Measurements from ENCODE around the gene C1QC. TPM values are rescaled to one million over a fixed set of nuclear protein-coding genes. Genes with fewer than 3 reads are reported as not detected.

The C1QC gene
- total RNA-seq, 5 donors from 2014 or later (not counting 1 experiment from before 2014, with no cell fraction given): 0.62 to 1.9 (median 0.96) TPM; not detected in 2

- H3K36me3 ChIP-seq (ENCODE audit: control insufficient read depth in 2 of 2, extremely low read depth in 1 of 2, insufficient read depth in 1 of 2, low read length in 1 of 2): no peaks in the 10 kb centered on the region
- H3K4me1 ChIP-seq (ENCODE audit: control insufficient read depth in 1 of 2, extremely low read depth in 1 of 2, insufficient read depth in 2 of 2, low read length in 2 of 2): peaks cover 0 to 3% of the 10 kb centered on the region in 2 experiments
- ATAC-seq (replicated peaks in 1 of 4): no peak
- 50% methylated on average over 4 of the region's 5 CpGs for WGBS (ENCODE audit: insufficient coverage)
- Mint-ChIP-seq H3K4me1 (no peaks in the 10 kb centered on the region), H3K4me3 (no peak within 1 kb of the TSS), H3K27ac (no peak within 1 kb of the TSS), H3K9me3 (no peaks in the 10 kb centered on the region), H3K36me3 (no peaks in the 10 kb centered on the region), H3K27me3 (peaks cover 24 to 27% of the 10 kb centered on the region in 2 donors)
- no peak within 1 kb of the TSS for H3K4me3 ChIP-seq (ENCODE audit: control insufficient read depth in 1 of 2, extremely low read depth in 1 of 2, low read length in 1 of 2)
- CTCF ChIA-PET: no interaction called here
- DNase-seq: no peak
- H3K27me3 ChIP-seq (replicated peaks in 1 of 2; ENCODE audit: control insufficient read depth in 2 of 2, extremely low read depth in 1 of 2, insufficient read depth in 2 of 2, low read length in 1 of 2): peaks cover under 1 to 53% of the 10 kb centered on the region in 2 experiments
- no peaks in the 10 kb centered on the region for H3K9me3 ChIP-seq
- no peak within 1 kb of the TSS for H3K27ac ChIP-seq (ENCODE audit: low read length)
- POLR2A ChIA-PET: no interaction called here
These were observed 7.1 kb upstream of the C1QC start, which contains the start of gene C1QA for GRCh38 chr1:22636353-22636752. Gene C1QA, plus strand, starts transcription at chr1:22636628. Its CDS starts 989 bp downstream, at chr1:22637617.

DNA sequence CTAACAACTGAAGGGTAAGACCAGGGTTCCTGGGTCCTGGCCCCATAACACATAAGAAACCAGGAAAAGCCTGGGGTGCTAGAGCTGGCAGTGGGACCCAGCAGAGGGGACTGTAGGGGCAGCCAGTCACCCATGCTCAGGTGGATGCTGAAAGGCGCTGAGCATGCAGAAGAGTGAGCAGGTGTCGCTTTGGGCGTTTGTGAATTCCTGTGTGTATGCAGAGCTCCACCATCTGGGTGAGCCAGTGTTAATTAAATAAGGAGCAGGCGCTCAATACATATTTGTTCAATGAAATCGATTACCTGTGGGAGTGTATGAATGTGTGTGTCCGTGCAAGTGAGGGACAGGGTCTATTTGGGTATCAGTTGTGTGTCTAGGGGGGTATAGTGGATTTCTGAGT is 6.5 kb upstream of the C1QC start:
- no peaks in the 10 kb centered on the region for H3K36me3 ChIP-seq (ENCODE audit: control insufficient read depth in 2 of 2, extremely low read depth in 1 of 2, insufficient read depth in 1 of 2, low read length in 1 of 2)
- no peak overlapping the region for H3K4me3 ChIP-seq (ENCODE audit: control insufficient read depth in 1 of 2, extremely low read depth in 1 of 2, low read length in 1 of 2)
- Mint-ChIP-seq H3K4me3 (no peak overlapping the region), H3K36me3 (no peaks in the 10 kb centered on the region), H3K27ac (no peak overlapping the region), H3K4me1 (no peaks in the 10 kb centered on the region), H3K27me3 (peaks cover 22 to 28% of the 10 kb centered on the region in 2 donors), H3K9me3 (no peaks in the 10 kb centered on the region)
- ChIA-PET CTCF (no interaction called here), POLR2A (no interaction called here)
- peaks cover 0 to 6% of the 10 kb centered on the region in 2 experiments for H3K4me1 ChIP-seq (ENCODE audit: control insufficient read depth in 1 of 2, extremely low read depth in 1 of 2, insufficient read depth in 2 of 2, low read length in 2 of 2)
- no peak overlapping the region for H3K27ac ChIP-seq (ENCODE audit: low read length)
- WGBS (ENCODE audit: insufficient coverage): 84% methylated on average over 6 of the region's 6 CpGs
- ATAC-seq (replicated peaks in 1 of 4) (no peak), DNase-seq (no peak)
- peaks cover 0 to 58% of the 10 kb centered on the region in 2 experiments for H3K27me3 ChIP-seq (replicated peaks in 1 of 2; ENCODE audit: control insufficient read depth in 2 of 2, extremely low read depth in 1 of 2, insufficient read depth in 2 of 2, low read length in 1 of 2)
- H3K9me3 ChIP-seq: no peaks in the 10 kb centered on the region

GRCh38 chr1:22637907-22638445 is 5.5 kb upstream of the C1QC start:
- peaks cover 18 to 30% of the 10 kb centered on the region in 2 donors for H3K27me3 Mint-ChIP-seq
- DNase-seq (no peak), ATAC-seq (replicated peaks in 1 of 4) (no peak)
- POLR2A ChIA-PET: no interaction called here
- H3K9me3 Mint-ChIP-seq: no peaks in the 10 kb centered on the region
- Histone ChIP-seq H3K36me3 (ENCODE audit: control insufficient read depth in 2 of 2, extremely low read depth in 1 of 2, insufficient read depth in 1 of 2, low read length in 1 of 2) (no peaks in the 10 kb centered on the region), H3K27me3 (replicated peaks in 1 of 2; ENCODE audit: control insufficient read depth in 2 of 2, extremely low read depth in 1 of 2, insufficient read depth in 2 of 2, low read length in 1 of 2) (peaks cover 0 to 66% of the 10 kb centered on the region in 2 experiments), H3K4me1 (ENCODE audit: control insufficient read depth in 1 of 2, extremely low read depth in 1 of 2, insufficient read depth in 2 of 2, low read length in 2 of 2) (peaks cover 0 to 9% of the 10 kb centered on the region in 2 experiments), H3K27ac (ENCODE audit: low read length) (no peak overlapping the region), H3K4me3 (ENCODE audit: control insufficient read depth in 1 of 2, extremely low read depth in 1 of 2, low read length in 1 of 2) (no peak overlapping the region), H3K9me3 (no peaks in the 10 kb centered on the region)
- no peaks in the 10 kb centered on the region for H3K4me1 Mint-ChIP-seq
- WGBS (ENCODE audit: insufficient coverage): 63% methylated on average over 3 of the region's 3 CpGs
- CTCF ChIA-PET: no interaction called here
- no peak overlapping the region for H3K27ac Mint-ChIP-seq
- no peak overlapping the region for H3K4me3 Mint-ChIP-seq
- H3K36me3 Mint-ChIP-seq: no peaks in the 10 kb centered on the region

DNA sequence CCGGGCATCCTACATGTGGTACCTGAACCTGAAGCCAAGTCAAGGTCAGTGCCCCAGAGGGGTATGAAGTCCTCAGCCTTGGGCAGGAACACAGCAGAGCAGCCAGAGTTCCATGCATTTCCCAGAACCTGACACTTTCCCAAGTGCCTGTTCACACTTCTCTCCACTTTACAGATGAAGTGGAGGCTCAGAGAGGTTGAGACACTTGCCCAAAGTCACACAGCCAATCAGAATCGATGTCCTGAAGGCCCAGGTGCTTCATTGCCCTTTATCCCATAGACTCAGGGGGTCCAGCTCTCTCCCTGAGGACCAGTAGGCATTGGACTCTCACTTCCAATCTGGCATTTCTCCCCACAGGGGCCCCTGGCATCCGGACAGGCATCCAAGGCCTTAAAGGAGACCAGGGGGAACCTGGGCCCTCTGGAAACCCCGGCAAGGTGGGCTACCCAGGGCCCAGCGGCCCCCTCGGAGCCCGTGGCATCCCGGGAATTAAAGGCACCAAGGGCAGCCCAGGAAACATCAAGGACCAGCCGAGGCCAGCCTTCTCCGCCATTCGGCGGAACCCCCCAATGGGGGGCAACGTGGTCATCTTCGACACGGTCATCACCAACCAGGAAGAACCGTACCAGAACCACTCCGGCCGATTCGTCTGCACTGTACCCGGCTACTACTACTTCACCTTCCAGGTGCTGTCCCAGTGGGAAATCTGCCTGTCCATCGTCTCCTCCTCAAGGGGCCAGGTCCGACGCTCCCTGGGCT is 4.8 kb upstream of the C1QC start:
- Histone ChIP-seq H3K36me3 (ENCODE audit: control insufficient read depth in 2 of 2, extremely low read depth in 1 of 2, insufficient read depth in 1 of 2, low read length in 1 of 2) (no peaks in the 10 kb centered on the region), H3K9me3 (no peaks in the 10 kb centered on the region), H3K4me3 (ENCODE audit: control insufficient read depth in 1 of 2, extremely low read depth in 1 of 2, low read length in 1 of 2) (no peak overlapping the region), H3K27ac (ENCODE audit: low read length) (no peak overlapping the region), H3K4me1 (ENCODE audit: control insufficient read depth in 1 of 2, extremely low read depth in 1 of 2, insufficient read depth in 2 of 2, low read length in 2 of 2) (peaks cover 0 to 6% of the 10 kb centered on the region in 2 experiments), H3K27me3 (replicated peaks in 1 of 2; ENCODE audit: control insufficient read depth in 2 of 2, extremely low read depth in 1 of 2, insufficient read depth in 2 of 2, low read length in 1 of 2) (peaks cover 0 to 62% of the 10 kb centered on the region in 2 experiments)
- POLR2A ChIA-PET: no interaction called here
- H3K27me3 Mint-ChIP-seq: peaks cover 18 to 31% of the 10 kb centered on the region in 2 donors
- CTCF ChIA-PET: no interaction called here
- WGBS (ENCODE audit: insufficient coverage): 86% methylated on average over 19 of the region's 23 CpGs
- no peaks in the 10 kb centered on the region for H3K9me3 Mint-ChIP-seq
- no peak overlapping the region for H3K27ac Mint-ChIP-seq
- no peak overlapping the region for H3K4me3 Mint-ChIP-seq
- no peaks in the 10 kb centered on the region for H3K36me3 Mint-ChIP-seq
- ATAC-seq (replicated peaks in 1 of 4) (no peak), DNase-seq (no peak)
- H3K4me1 Mint-ChIP-seq: no peaks in the 10 kb centered on the region

GRCh38 chr1:22639286-22639685 is 4.1 kb upstream of the C1QC start:
- H3K27ac Mint-ChIP-seq: no peak overlapping the region
- no peak overlapping the region for H3K4me3 Mint-ChIP-seq
- H3K27me3 ChIP-seq (replicated peaks in 1 of 2; ENCODE audit: control insufficient read depth in 2 of 2, extremely low read depth in 1 of 2, insufficient read depth in 2 of 2, low read length in 1 of 2): peaks cover 0 to 64% of the 10 kb centered on the region in 2 experiments
- H3K9me3 ChIP-seq: no peaks in the 10 kb centered on the region
- no peaks in the 10 kb centered on the region for H3K4me1 Mint-ChIP-seq
- no peaks in the 10 kb centered on the region for H3K9me3 Mint-ChIP-seq
- no peaks in the 10 kb centered on the region for H3K36me3 Mint-ChIP-seq
- H3K36me3 ChIP-seq (ENCODE audit: control insufficient read depth in 2 of 2, extremely low read depth in 1 of 2, insufficient read depth in 1 of 2, low read length in 1 of 2): no peaks in the 10 kb centered on the region
- ChIA-PET CTCF (interaction anchor here in 1 of 2 donors (0.7 kb wide), 1 partner anchor 1591 kb away, joined by 3 read pairs; no protein-coding TSS in a partner anchor), POLR2A (no interaction called here)
- ATAC-seq (replicated peaks in 1 of 4) (no peak), DNase-seq (no peak)
- H3K27me3 Mint-ChIP-seq: peaks cover 18 to 28% of the 10 kb centered on the region in 2 donors
- H3K4me1 ChIP-seq (ENCODE audit: control insufficient read depth in 1 of 2, extremely low read depth in 1 of 2, insufficient read depth in 2 of 2, low read length in 2 of 2): peaks cover 0 to 6% of the 10 kb centered on the region in 2 experiments
- H3K27ac ChIP-seq (ENCODE audit: low read length): no peak overlapping the region
- H3K4me3 ChIP-seq (ENCODE audit: control insufficient read depth in 1 of 2, extremely low read depth in 1 of 2, low read length in 1 of 2): no peak overlapping the region
- 32% methylated on average over 5 of the region's 8 CpGs for WGBS (ENCODE audit: insufficient coverage)

DNA sequence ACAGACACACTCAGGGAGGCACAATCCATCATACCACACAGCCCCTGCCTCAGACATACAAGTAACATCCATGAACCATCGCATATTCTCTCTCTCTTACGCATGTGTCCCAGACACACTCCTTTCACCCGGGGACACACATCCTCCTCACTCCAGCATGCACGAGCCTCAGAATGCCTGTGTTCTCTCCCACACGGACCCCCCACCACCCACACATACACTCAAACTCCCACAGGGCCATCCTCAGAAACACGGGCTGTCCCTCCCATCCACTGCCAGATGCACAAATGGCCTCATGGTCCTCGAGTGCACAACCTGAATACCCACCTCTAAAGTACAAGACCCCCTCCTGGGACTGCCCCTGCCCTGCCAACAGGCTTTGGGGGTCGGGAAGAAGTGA is 2.2 kb upstream of the C1QC start:
- Histone ChIP-seq H3K4me3 (ENCODE audit: control insufficient read depth in 1 of 2, extremely low read depth in 1 of 2, low read length in 1 of 2) (no peak overlapping the region), H3K27me3 (replicated peaks in 1 of 2; ENCODE audit: control insufficient read depth in 2 of 2, extremely low read depth in 1 of 2, insufficient read depth in 2 of 2, low read length in 1 of 2) (peaks cover 0 to 65% of the 10 kb centered on the region in 2 experiments), H3K9me3 (no peaks in the 10 kb centered on the region), H3K36me3 (ENCODE audit: control insufficient read depth in 2 of 2, extremely low read depth in 1 of 2, insufficient read depth in 1 of 2, low read length in 1 of 2) (no peaks in the 10 kb centered on the region), H3K4me1 (ENCODE audit: control insufficient read depth in 1 of 2, extremely low read depth in 1 of 2, insufficient read depth in 2 of 2, low read length in 2 of 2) (peaks cover 0 to 6% of the 10 kb centered on the region in 2 experiments), H3K27ac (ENCODE audit: low read length) (no peak overlapping the region)
- no peak for DNase-seq
- Mint-ChIP-seq H3K27ac (no peak overlapping the region), H3K4me1 (no peaks in the 10 kb centered on the region), H3K36me3 (no peaks in the 10 kb centered on the region), H3K27me3 (peaks cover 28 to 33% of the 10 kb centered on the region in 2 donors), H3K4me3 (no peak overlapping the region), H3K9me3 (no peaks in the 10 kb centered on the region)
- ATAC-seq (replicated peaks in 1 of 4): no peak
- 65% methylated on average over 6 of the region's 8 CpGs for WGBS (ENCODE audit: insufficient coverage)
- ChIA-PET POLR2A (no interaction called here), CTCF (interaction anchor here in 1 of 2 donors (0.6 kb wide), 1 partner anchor 98 kb away, joined by 4 read pairs; no protein-coding TSS in a partner anchor)

Measured in T-cell (primary cell).